ENCODE results near the gene TAGLN3. TPM values are rescaled to one million over a fixed set of nuclear protein-coding genes. Genes with fewer than 3 reads are reported as not detected.
A peak's percentile ranks its signal among the peaks of the same experiment; 100 is the strongest.

TAGLN3 gene
- total RNA-seq, 4 donors from 2014 or later, result not detected

- no peak for ATAC-seq
- no peak for TF ChIP-seq POLR2A (IDR thresholded peaks at IDR 0.05)
- TF ChIP-seq, protein P1, sequence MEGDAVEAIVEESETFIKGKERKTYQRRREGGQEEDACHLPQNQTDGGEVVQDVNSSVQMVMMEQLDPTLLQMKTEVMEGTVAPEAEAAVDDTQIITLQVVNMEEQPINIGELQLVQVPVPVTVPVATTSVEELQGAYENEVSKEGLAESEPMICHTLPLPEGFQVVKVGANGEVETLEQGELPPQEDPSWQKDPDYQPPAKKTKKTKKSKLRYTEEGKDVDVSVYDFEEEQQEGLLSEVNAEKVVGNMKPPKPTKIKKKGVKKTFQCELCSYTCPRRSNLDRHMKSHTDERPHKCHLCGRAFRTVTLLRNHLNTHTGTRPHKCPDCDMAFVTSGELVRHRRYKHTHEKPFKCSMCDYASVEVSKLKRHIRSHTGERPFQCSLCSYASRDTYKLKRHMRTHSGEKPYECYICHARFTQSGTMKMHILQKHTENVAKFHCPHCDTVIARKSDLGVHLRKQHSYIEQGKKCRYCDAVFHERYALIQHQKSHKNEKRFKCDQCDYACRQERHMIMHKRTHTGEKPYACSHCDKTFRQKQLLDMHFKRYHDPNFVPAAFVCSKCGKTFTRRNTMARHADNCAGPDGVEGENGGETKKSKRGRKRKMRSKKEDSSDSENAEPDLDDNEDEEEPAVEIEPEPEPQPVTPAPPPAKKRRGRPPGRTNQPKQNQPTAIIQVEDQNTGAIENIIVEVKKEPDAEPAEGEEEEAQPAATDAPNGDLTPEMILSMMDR (IDR thresholded peaks at IDR 0.05 in 4 of 5, conservative IDR thresholded peaks at IDR 0.05 in 1 of 5), result no peak
- peaks cover 4% of the 10 kb centered on the region in 2 donors for H3K4me1 ChIP-seq
- DNase-seq, result no peak
- no peak overlapping the region for H3K27ac ChIP-seq
- intact Hi-C loops (cut with DNase I; ENCODE audit: low total_unique reads), result no loop called here
- H3K4me3 ChIP-seq, result no peak overlapping the region
- in situ Hi-C loops (cut with MboI; ENCODE audit: low sequenced_read_pairs in 4 of 4), result no loop called here
- no peaks in the 10 kb centered on the region for H3K36me3 ChIP-seq
- H3K9me3 ChIP-seq, result no peaks in the 10 kb centered on the region
- no peaks in the 10 kb centered on the region for H3K27me3 ChIP-seq
Observed at GRCh38 chr3:112009670-112010069, 10.9 kb downstream of the TAGLN3 start.

GRCh38 chr3:112010636-112011035 lies 11.9 kb downstream of the TAGLN3 start:
- H3K4me3 ChIP-seq, result no peak overlapping the region
- in situ Hi-C loops (cut with MboI; ENCODE audit: low sequenced_read_pairs in 4 of 4), result no loop called here
- no peak for TF ChIP-seq POLR2A (IDR thresholded peaks at IDR 0.05)
- TF ChIP-seq, protein P1 (IDR thresholded peaks at IDR 0.05 in 4 of 5, conservative IDR thresholded peaks at IDR 0.05 in 1 of 5), result no peak
- intact Hi-C loops (cut with DNase I; ENCODE audit: low total_unique reads), result no loop called here
- no peak for ATAC-seq
- H3K27me3 ChIP-seq, result no peaks in the 10 kb centered on the region
- no peak for DNase-seq
- no peaks in the 10 kb centered on the region for H3K9me3 ChIP-seq
- H3K27ac ChIP-seq, result no peak overlapping the region
- H3K4me1 ChIP-seq, result peaks cover 4% of the 10 kb centered on the region in 2 donors
- H3K36me3 ChIP-seq, result no peaks in the 10 kb centered on the region

DNA sequence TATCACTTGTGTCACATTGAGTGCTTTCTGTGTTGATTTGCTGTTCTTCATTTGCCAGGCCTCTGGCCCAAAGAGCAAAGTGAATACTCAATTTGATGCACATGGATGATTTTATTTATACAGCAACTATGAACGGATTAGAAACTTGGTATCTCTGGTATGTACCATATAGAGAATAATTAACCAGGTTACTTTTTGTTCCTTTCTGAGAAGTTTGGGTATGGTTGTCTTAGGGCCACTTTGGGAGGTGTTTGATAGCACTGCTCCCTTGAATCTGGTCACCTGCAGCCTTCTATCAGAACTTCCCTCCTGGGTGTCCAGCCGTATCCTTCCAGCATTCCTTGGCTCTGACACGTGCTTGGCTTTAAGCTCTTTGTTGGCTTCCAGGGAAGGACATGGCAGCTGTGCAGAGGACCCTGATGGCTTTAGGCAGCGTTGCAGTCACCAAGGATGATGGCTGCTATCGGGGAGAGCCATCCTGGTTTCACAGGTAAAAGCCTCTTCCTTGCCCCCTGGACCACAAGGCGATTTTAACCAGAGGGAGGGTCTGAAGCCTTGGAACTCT lies 12.7 kb downstream of the TAGLN3 start:
- peaks cover 4% of the 10 kb centered on the region in 2 donors for H3K4me1 ChIP-seq

GRCh38 chr3:112012205-112012992 lies 13.7 kb downstream of the TAGLN3 start:
- peak overlapping the region in 1 of 4 donors; percentile 5 for H3K27ac ChIP-seq
- intact Hi-C loops (cut with DNase I; ENCODE audit: low total_unique reads), result loop anchor here (2.0 kb wide), 2 partner anchors 24 to 344 kb away; no protein-coding TSS in a partner anchor
- H3K36me3 ChIP-seq, result no peaks in the 10 kb centered on the region
- in situ Hi-C loops (cut with MboI; ENCODE audit: low sequenced_read_pairs in 4 of 4), result no loop called here
- no peaks in the 10 kb centered on the region for H3K27me3 ChIP-seq
- H3K4me3 ChIP-seq, result no peak overlapping the region
- H3K4me1 ChIP-seq, result peaks cover 4% of the 10 kb centered on the region in 2 donors
- ATAC-seq (no peak), DNase-seq (no peak)
- no peaks in the 10 kb centered on the region for H3K9me3 ChIP-seq
- no peak for TF ChIP-seq POLR2A (IDR thresholded peaks at IDR 0.05)
- TF ChIP-seq, protein P1 (IDR thresholded peaks at IDR 0.05 in 4 of 5, conservative IDR thresholded peaks at IDR 0.05 in 1 of 5), result no peak

More for the DNA sequence above, 12.7 kb downstream of the TAGLN3 start:
- ATAC-seq (no peak), DNase-seq (no peak)
- H3K27ac ChIP-seq, result no peak overlapping the region
- in situ Hi-C loops (cut with MboI; ENCODE audit: low sequenced_read_pairs in 4 of 4), result no loop called here
- H3K4me3 ChIP-seq, result no peak overlapping the region
- no peaks in the 10 kb centered on the region for H3K9me3 ChIP-seq
- H3K36me3 ChIP-seq, result no peaks in the 10 kb centered on the region
- H3K27me3 ChIP-seq, result no peaks in the 10 kb centered on the region
- no peak for TF ChIP-seq POLR2A (IDR thresholded peaks at IDR 0.05)
- TF ChIP-seq, protein P1 (IDR thresholded peaks at IDR 0.05 in 4 of 5, conservative IDR thresholded peaks at IDR 0.05 in 1 of 5), result no peak
- intact Hi-C loops (cut with DNase I; ENCODE audit: low total_unique reads), result no loop called here

Measured in gastrocnemius medialis (tissue), 4 donors.